Activated T-helper 17 cell treated with anti-CD3 and anti-CD28 coated beads, Interleukin-2, amount 50 U/mL, for 72 hours (primary cell): Measurements from ENCODE around the gene FALEC. TPM values are rescaled to one million over a fixed set of nuclear protein-coding genes. Genes with fewer than 3 reads are reported as not detected.
"Not testable (repeated sequence)": the region's sequence is repeated elsewhere in the genome, so short reads cannot be mapped to it uniquely, and the experiment has no call there.

Source experiments
- ATAC-seq: fragments of 150-1000 bp; cut with Tn5 transposase; replicated peaks from 2 replicates; pipeline ENCODE4 v1.10.0; 2021; ENCODE audit warnings: mild to moderate bottlenecking, moderate library complexity
- H3K27ac Mint-ChIP-seq: one replicate; pipeline ENCODE4 v1.8.0; 2022; ENCODE audit warnings: mixed read lengths
- H3K27me3 Mint-ChIP-seq: one replicate; pipeline ENCODE4 v1.8.0; 2022; ENCODE audit warnings: mixed read lengths
- H3K36me3 Mint-ChIP-seq: one replicate; pipeline ENCODE4 v1.8.0; 2022; ENCODE audit warnings: low read depth, mild to moderate bottlenecking, mixed read lengths
- H3K4me1 Mint-ChIP-seq: one replicate; pipeline ENCODE4 v1.8.0; 2022; ENCODE audit warnings: mixed read lengths
- H3K4me3 Mint-ChIP-seq: one replicate; pipeline ENCODE4 v1.8.0; 2022; ENCODE audit warnings: mild to moderate bottlenecking, mixed read lengths
- H3K9me3 Mint-ChIP-seq: one replicate; pipeline ENCODE4 v1.8.0; 2022; ENCODE audit warnings: mixed read lengths
- total RNA-seq, 2 donors: library from RNA; stranded (reverse); gene quantifications; one replicate each; pipeline ENCODE4 v1.2.3, GENCODE V29; 2022

FALEC gene
- total RNA-seq, 2 donors from 2014 or later: 1.2 TPM; not detected in 1

- H3K4me1 Mint-ChIP-seq: peaks cover 13% of the 10 kb centered on the region
- H3K27me3 Mint-ChIP-seq: no peaks in the 10 kb centered on the region
- no peaks in the 10 kb centered on the region for H3K9me3 Mint-ChIP-seq
- H3K4me3 Mint-ChIP-seq: peak overlapping the region; percentile 98
- no peak for ATAC-seq
- peaks cover 89% of the 10 kb centered on the region for H3K36me3 Mint-ChIP-seq
- H3K27ac Mint-ChIP-seq: peak overlapping the region; percentile 98
Measured at GRCh38 chr1:150575518-150576366, 60.2 kb downstream of the FALEC start.

- ATAC-seq: no peak
- Mint-ChIP-seq H3K27me3 (no peaks in the 10 kb centered on the region), H3K4me1 (peaks cover 12% of the 10 kb centered on the region), H3K4me3 (peak overlapping the region; percentile 98), H3K27ac (peak overlapping the region; percentile 98), H3K36me3 (peaks cover 83% of the 10 kb centered on the region), H3K9me3 (no peaks in the 10 kb centered on the region)
Measured at GRCh38 chr1:150576367-150576711, 60.8 kb downstream of the FALEC start.

- ATAC-seq: no peak
- Mint-ChIP-seq H3K4me3 (peak overlapping the region; percentile 98), H3K27me3 (no peaks in the 10 kb centered on the region), H3K9me3 (no peaks in the 10 kb centered on the region), H3K4me1 (peaks cover 12% of the 10 kb centered on the region), H3K27ac (peak overlapping the region; percentile 98), H3K36me3 (peaks cover 77% of the 10 kb centered on the region)
Measured at GRCh38 chr1:150576794-150577556, 61.4 kb downstream of the FALEC start.

- Mint-ChIP-seq H3K36me3 (peaks cover 69% of the 10 kb centered on the region), H3K4me1 (peaks cover 7% of the 10 kb centered on the region), H3K9me3 (no peaks in the 10 kb centered on the region), H3K27me3 (no peaks in the 10 kb centered on the region), H3K27ac (peak overlapping the region; percentile 98), H3K4me3 (peak overlapping the region; percentile 98)
- no peak for ATAC-seq
Measured at GRCh38 chr1:150577557-150578271, 62.2 kb downstream of the FALEC start.

GRCh38 chr1:150578272-150579109, 62.9 kb downstream of the FALEC start:
- ATAC-seq: peak; percentile 29
- Mint-ChIP-seq H3K9me3 (no peaks in the 10 kb centered on the region), H3K27me3 (no peaks in the 10 kb centered on the region), H3K4me1 (peaks cover 7% of the 10 kb centered on the region), H3K4me3 (peak overlapping the region; percentile 98), H3K36me3 (peaks cover 62% of the 10 kb centered on the region), H3K27ac (peak overlapping the region; percentile 98)

GRCh38 chr1:150579110-150579944, 63.8 kb downstream of the FALEC start, which contains the start of gene MCL1:
Gene MCL1 (minus strand): TSS chr1:150579610. CDS start chr1:150579530, 80 bp downstream.
- Mint-ChIP-seq H3K4me1 (peaks cover 7% of the 10 kb centered on the region), H3K4me3 (peak within 1 kb of the TSS; percentile 98), H3K27ac (peak within 1 kb of the TSS; percentile 98), H3K27me3 (no peaks in the 10 kb centered on the region), H3K36me3 (peaks cover 53% of the 10 kb centered on the region), H3K9me3 (no peaks in the 10 kb centered on the region)
- peak; percentile 89 for ATAC-seq

GRCh38 chr1:150579945-150580642, 64.5 kb downstream of the FALEC start:
- peaks cover 46% of the 10 kb centered on the region for H3K36me3 Mint-ChIP-seq
- H3K27me3 Mint-ChIP-seq: no peaks in the 10 kb centered on the region
- H3K4me1 Mint-ChIP-seq: peaks cover 7% of the 10 kb centered on the region
- no peak for ATAC-seq
- H3K27ac Mint-ChIP-seq: peak overlapping the region; percentile 98
- H3K9me3 Mint-ChIP-seq: no peaks in the 10 kb centered on the region
- peak overlapping the region; percentile 98 for H3K4me3 Mint-ChIP-seq

GRCh38 chr1:150580966-150581365, 65.4 kb downstream of the FALEC start:
- Mint-ChIP-seq H3K4me3 (peak overlapping the region; percentile 98), H3K27ac (peak overlapping the region; percentile 98), H3K36me3 (peaks cover 37% of the 10 kb centered on the region)
- not testable (repeated sequence) for H3K9me3 Mint-ChIP-seq, ATAC-seq, H3K4me1 Mint-ChIP-seq, H3K27me3 Mint-ChIP-seq

GRCh38 chr1:150581437-150581836, 65.9 kb downstream of the FALEC start:
- not testable (repeated sequence) for H3K4me1 Mint-ChIP-seq, H3K4me3 Mint-ChIP-seq, H3K9me3 Mint-ChIP-seq, H3K27me3 Mint-ChIP-seq, H3K27ac Mint-ChIP-seq, ATAC-seq
- H3K36me3 Mint-ChIP-seq: peaks cover 32% of the 10 kb centered on the region

- not testable (repeated sequence) for ATAC-seq, H3K9me3 Mint-ChIP-seq, H3K4me1 Mint-ChIP-seq, H3K27ac Mint-ChIP-seq, H3K27me3 Mint-ChIP-seq, H3K4me3 Mint-ChIP-seq
- peaks cover 27% of the 10 kb centered on the region for H3K36me3 Mint-ChIP-seq
Measured at GRCh38 chr1:150581962-150582361, 66.4 kb downstream of the FALEC start.

GRCh38 chr1:150582371-150582770, 66.8 kb downstream of the FALEC start:
- Mint-ChIP-seq H3K4me1 (peaks cover 7% of the 10 kb centered on the region), H3K27ac (no peak overlapping the region), H3K36me3 (peaks cover 23% of the 10 kb centered on the region), H3K27me3 (no peaks in the 10 kb centered on the region), H3K4me3 (no peak overlapping the region), H3K9me3 (no peaks in the 10 kb centered on the region)
- ATAC-seq: no peak
